Activated naive CD8-positive, alpha-beta T cell treated with anti-CD3 and anti-CD28 coated beads for 36 hours (primary cell): ENCODE results near the gene DIP2A. TPM values are rescaled to one million over a fixed set of nuclear protein-coding genes. Genes with fewer than 3 reads are reported as not detected.

Source experiments
- DNase-seq: peaks from one replicate; pipeline ENCODE4 v3.0.0; 2021
- H3K27ac Mint-ChIP-seq: one replicate; pipeline ENCODE4 v1.8.0; 2022; ENCODE audit warnings: mild to moderate bottlenecking, moderate library complexity, mixed read lengths
- H3K27me3 Mint-ChIP-seq: one replicate; pipeline ENCODE4 v1.8.0; 2022; ENCODE audit warnings: mild to moderate bottlenecking, mixed read lengths
- H3K36me3 Mint-ChIP-seq: one replicate; pipeline ENCODE4 v1.8.0; 2021; ENCODE audit warnings: mild to moderate bottlenecking, mixed read lengths
- H3K4me1 Mint-ChIP-seq: one replicate; pipeline ENCODE4 v1.8.0; 2021; ENCODE audit warnings: mixed read lengths
- H3K4me3 Mint-ChIP-seq: one replicate; pipeline ENCODE4 v1.8.0; 2022; ENCODE audit warnings: mild to moderate bottlenecking, moderate library complexity, mixed read lengths
- H3K9me3 Mint-ChIP-seq: one replicate; pipeline ENCODE4 v1.8.0; 2022; ENCODE audit warnings: mixed read lengths
- total RNA-seq, 2 experiments: library from RNA; stranded (reverse); gene quantifications; one replicate each; pipeline ENCODE4 v1.2.3, GENCODE V29; 2021

DIP2A gene, protein sequence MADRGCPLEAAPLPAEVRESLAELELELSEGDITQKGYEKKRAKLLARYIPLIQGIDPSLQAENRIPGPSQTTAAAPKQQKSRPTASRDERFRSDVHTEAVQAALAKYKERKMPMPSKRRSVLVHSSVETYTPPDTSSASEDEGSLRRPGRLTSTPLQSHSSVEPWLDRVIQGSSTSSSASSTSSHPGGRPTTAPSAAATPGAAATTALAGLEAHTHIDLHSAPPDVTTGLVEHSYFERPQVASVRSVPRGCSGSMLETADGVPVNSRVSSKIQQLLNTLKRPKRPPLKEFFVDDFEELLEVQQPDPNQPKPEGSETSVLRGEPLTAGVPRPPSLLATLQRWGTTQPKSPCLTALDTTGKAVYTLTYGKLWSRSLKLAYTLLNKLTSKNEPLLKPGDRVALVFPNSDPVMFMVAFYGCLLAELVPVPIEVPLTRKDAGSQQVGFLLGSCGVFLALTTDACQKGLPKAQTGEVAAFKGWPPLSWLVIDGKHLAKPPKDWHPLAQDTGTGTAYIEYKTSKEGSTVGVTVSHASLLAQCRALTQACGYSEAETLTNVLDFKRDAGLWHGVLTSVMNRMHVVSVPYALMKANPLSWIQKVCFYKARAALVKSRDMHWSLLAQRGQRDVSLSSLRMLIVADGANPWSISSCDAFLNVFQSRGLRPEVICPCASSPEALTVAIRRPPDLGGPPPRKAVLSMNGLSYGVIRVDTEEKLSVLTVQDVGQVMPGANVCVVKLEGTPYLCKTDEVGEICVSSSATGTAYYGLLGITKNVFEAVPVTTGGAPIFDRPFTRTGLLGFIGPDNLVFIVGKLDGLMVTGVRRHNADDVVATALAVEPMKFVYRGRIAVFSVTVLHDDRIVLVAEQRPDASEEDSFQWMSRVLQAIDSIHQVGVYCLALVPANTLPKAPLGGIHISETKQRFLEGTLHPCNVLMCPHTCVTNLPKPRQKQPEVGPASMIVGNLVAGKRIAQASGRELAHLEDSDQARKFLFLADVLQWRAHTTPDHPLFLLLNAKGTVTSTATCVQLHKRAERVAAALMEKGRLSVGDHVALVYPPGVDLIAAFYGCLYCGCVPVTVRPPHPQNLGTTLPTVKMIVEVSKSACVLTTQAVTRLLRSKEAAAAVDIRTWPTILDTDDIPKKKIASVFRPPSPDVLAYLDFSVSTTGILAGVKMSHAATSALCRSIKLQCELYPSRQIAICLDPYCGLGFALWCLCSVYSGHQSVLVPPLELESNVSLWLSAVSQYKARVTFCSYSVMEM (N-terminal part only)
- total RNA-seq, result 10 to 100 TPM; 19.0 to 21.2 TPM

DNA sequence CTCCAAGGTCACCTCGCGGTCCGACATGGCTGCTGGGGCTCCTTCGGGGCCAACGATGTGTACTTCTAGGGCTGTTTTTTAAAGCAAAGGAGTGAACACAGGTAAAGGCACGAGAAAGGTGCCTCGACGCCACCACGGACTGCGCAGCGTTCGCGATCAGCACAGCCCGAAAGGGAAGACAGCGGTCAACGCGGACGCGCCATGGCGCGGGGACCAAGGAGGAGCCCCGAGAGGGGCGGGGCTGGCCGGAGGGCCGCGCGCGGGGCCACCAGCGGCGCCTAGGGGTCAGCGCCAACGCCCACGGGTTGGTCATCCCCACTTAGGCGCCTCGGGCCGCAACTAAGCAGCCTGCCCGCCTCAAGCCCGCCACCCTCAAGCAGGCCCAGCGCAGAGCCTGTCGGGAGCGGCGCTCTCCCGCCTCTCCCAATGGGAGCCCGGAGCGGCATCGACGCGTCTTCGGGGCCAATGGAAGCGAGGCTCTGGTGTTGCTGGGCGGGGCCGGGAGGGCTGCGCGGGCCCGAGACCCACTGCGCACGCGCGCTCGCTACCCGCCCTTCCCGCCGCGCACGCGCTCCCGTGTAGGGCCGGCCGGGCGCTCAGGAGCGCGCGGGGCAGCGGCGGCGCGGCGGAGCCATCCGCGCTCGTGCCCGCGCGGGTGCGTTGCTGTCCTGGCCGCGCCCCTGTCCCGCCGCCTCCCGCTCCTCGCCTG lies at the start of gene DIP2A:
DIP2A (plus strand) TSS at position 577 of the 709 bp plus-strand sequence. CDS start 241 bp downstream, outside the sequence.
- peak within 1 kb of the TSS; percentile 83 for H3K27ac Mint-ChIP-seq
- DNase-seq, result peak; percentile 97
- peaks cover 46% of the 10 kb centered on the region for H3K4me1 Mint-ChIP-seq
- no peaks in the 10 kb centered on the region for H3K27me3 Mint-ChIP-seq
- H3K36me3 Mint-ChIP-seq, result peaks cover 31% of the 10 kb centered on the region
- peak within 1 kb of the TSS; percentile 86 for H3K4me3 Mint-ChIP-seq
- no peaks in the 10 kb centered on the region for H3K9me3 Mint-ChIP-seq

DNA sequence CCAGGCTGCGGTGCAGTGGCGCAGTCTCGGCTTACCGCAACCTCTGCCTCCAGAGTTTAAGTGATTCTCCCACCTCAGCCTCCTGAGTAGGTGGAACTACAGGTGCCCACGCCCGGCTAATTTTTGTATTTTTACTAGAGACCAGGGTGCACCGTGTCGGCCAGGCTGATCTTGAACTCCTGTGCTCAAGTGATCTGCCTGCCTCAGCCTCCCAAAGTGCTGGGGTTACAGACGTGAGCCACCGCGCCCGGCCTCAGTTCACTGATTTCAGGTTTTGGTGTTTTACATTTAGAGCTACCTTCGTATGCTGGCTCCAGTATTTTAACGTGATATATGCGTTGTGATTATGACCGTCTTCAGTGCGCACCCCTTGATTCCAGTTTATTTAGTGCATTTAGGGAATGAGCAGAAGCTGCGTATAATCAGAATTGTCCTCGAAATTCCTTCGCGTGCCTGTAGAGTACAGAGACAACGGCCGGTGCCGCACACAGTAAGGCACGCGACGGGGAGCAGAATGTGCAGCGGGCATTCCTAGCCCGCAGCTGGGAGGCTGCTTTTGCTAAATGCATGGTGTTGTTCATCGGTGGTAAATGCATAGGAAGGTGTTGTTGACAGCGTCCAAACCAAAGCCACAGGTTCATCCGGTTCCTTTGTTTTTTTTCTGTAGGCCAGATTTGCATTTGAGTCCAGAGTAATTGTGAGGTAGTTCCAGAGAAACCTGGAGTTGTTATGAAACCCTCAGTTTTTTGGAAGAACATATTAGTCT lies 48.9 kb upstream of the DIP2A start:
- DNase-seq, result no peak
- Mint-ChIP-seq H3K4me1 (no peaks in the 10 kb centered on the region), H3K4me3 (no peak overlapping the region), H3K9me3 (no peaks in the 10 kb centered on the region), H3K27me3 (no peaks in the 10 kb centered on the region), H3K36me3 (peaks cover 4% of the 10 kb centered on the region), H3K27ac (no peak overlapping the region)

DNA sequence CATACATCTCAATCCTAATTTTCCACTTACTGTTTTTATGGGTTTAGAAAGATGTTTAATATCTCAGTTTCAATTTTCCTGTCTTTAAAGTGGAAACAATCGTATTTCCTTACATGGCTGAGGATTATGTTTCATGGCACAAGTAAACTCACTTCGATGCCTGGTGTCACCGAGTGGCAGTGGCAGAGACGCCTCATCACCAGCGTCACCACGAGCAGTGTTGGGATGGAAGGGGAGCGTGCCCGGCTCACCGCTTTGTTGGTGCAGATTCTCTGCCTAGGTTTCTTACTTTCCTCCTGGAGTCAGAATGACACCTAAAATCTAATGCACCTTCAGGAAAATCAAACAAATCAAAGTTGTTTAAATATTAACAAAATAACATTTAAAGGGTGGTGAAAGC lies 48.2 kb upstream of the DIP2A start:
- Mint-ChIP-seq H3K9me3 (no peaks in the 10 kb centered on the region), H3K4me1 (no peaks in the 10 kb centered on the region), H3K27ac (no peak overlapping the region), H3K36me3 (peaks cover 4% of the 10 kb centered on the region), H3K27me3 (no peaks in the 10 kb centered on the region), H3K4me3 (no peak overlapping the region)
- no peak for DNase-seq

DNA sequence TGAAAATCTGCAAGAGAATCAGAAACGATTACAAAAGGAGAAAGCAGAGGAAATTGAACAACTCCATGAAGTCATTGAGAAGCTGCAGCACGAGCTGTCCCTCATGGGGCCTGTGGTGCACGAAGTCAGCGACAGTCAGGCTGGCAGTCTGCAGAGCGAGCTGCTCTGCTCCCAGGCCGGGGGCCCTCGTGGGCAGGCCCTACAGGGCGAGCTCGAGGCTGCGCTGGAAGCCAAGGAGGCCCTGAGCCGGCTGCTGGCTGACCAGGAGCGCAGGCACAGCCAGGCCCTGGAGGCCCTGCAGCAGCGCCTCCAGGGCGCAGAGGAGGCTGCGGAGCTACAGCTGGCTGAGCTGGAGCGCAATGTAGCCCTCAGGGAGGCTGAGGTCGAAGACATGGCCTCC lies 47.5 kb upstream of the DIP2A start:
- Mint-ChIP-seq H3K27me3 (no peaks in the 10 kb centered on the region), H3K4me3 (no peak overlapping the region), H3K9me3 (no peaks in the 10 kb centered on the region), H3K4me1 (no peaks in the 10 kb centered on the region), H3K36me3 (peaks cover 2% of the 10 kb centered on the region), H3K27ac (no peak overlapping the region)
- no peak for DNase-seq

DNA sequence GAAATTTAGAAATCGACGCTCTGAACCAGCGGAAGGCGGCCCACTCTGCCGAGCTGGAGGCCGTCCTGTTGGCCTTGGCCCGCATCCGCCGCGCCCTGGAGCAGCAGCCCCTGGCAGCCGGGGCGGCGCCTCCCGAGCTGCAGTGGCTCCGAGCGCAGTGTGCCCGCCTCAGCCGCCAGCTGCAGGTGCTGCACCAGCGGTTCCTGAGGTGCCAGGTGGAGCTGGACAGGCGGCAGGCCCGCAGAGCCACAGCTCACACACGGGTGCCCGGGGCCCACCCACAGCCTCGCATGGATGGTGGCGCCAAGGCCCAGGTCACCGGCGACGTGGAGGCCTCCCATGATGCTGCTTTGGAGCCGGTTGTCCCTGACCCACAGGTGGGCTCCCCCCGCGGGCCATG lies 47.0 kb upstream of the DIP2A start:
- Mint-ChIP-seq H3K4me1 (no peaks in the 10 kb centered on the region), H3K27me3 (no peaks in the 10 kb centered on the region), H3K9me3 (no peaks in the 10 kb centered on the region), H3K4me3 (no peak overlapping the region), H3K27ac (no peak overlapping the region), H3K36me3 (peaks cover 2% of the 10 kb centered on the region)
- no peak for DNase-seq

DNA sequence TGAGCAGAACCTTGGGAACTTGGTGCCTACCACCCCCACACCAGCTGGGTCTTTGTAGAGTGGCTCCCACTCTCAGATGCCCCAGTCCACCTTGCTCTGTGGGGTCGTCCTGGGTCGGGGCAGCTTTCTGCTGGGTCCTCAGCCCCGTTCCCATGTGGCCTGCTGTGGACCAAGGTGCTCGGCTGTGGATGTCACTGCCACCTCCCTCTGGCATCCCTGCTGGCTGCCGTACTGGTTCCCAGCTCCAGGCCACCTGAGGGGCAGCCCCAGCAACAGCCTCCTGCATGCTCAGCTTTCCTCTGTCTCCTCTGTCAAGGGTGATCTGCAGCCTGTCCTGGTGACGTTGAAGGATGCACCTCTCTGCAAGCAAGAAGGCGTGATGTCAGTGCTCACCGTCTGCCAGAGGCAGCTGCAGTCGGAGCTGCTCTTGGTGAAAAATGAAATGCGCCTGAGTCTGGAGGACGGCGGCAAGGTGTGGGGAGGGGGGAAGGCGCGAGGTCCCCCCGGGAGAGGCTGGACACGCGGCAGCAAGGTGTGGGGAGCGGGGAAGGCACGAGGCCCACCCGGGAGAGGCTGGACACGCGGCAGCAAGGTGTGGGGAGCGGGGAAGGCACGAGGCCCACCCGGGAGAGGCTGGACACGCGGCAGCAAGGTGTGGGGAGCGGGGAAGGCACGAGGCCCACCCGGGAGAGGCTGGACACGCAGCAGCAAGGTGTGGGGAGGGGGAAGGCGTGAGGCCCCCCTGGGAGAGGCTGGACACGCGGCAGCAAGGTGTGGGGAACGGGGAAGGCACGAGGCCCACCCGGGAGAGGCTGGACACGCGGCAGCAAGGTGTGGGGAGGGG lies 45.9 kb upstream of the DIP2A start:
- no peak overlapping the region for H3K4me3 Mint-ChIP-seq
- no peaks in the 10 kb centered on the region for H3K4me1 Mint-ChIP-seq
- no peak for DNase-seq
- no peak overlapping the region for H3K27ac Mint-ChIP-seq
- no peaks in the 10 kb centered on the region for H3K9me3 Mint-ChIP-seq
- peaks cover 2% of the 10 kb centered on the region for H3K36me3 Mint-ChIP-seq
- H3K27me3 Mint-ChIP-seq, result no peaks in the 10 kb centered on the region

DNA sequence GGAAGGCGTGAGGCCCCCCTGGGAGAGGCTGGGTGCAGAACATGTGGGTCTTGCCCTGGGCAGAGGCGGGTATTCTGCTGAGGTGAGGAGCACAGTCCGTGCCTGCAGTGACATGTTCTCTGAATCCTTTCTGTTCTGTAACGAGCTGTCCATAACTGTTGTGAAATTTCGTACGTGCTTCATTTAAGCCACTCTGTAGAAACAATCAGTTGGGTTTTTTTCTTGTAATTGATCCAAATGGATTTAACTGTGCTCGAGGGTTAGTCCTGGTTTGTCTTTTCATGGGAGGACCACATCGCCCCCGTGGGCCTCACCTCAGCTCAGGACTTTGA lies 45.4 kb upstream of the DIP2A start:
- DNase-seq, result no peak
- no peak overlapping the region for H3K27ac Mint-ChIP-seq
- H3K27me3 Mint-ChIP-seq, result no peaks in the 10 kb centered on the region
- H3K4me1 Mint-ChIP-seq, result no peaks in the 10 kb centered on the region
- no peaks in the 10 kb centered on the region for H3K9me3 Mint-ChIP-seq
- no peak overlapping the region for H3K4me3 Mint-ChIP-seq
- H3K36me3 Mint-ChIP-seq, result peaks cover 2% of the 10 kb centered on the region

DNA sequence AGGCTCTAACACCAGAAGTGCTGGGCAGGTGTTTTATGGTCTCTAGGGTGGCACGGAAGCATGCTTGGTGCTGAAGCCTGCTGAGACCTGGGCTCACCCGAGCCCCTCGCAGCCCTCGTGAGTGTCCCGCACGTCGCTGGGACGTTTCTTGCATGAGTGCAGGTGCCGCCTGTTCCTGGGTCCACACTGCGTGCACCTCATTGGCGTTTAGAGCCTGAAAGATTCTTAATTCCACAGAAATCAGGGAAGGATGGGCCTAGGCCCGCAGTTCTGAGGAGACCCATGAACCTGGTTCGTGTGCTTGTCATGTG lies 43.8 kb upstream of the DIP2A start:
- Mint-ChIP-seq H3K4me3 (no peak overlapping the region), H3K27me3 (no peaks in the 10 kb centered on the region), H3K36me3 (peaks cover 9% of the 10 kb centered on the region), H3K27ac (no peak overlapping the region), H3K9me3 (no peaks in the 10 kb centered on the region), H3K4me1 (no peaks in the 10 kb centered on the region)
- no peak for DNase-seq

DNA sequence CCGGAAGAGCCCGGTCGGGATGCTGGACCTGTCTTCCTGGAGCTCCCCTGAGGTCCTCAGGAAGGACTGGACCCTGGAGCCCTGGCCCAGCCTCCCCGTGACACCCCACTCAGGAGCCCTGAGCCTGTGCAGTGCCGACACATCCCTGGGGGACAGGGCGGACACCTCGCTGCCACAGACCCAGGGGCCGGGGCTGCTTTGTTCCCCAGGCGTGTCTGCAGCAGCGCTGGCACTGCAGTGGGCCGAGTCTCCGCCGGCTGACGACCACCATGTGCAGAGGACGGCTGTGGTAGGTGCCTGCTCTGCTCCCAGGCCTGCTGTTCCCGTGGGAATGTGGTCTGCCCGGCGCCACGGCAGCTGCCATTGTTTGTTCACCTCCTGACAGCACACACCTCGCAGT lies 42.1 kb upstream of the DIP2A start:
- Mint-ChIP-seq H3K4me1 (no peaks in the 10 kb centered on the region), H3K4me3 (no peak overlapping the region)

DNA sequence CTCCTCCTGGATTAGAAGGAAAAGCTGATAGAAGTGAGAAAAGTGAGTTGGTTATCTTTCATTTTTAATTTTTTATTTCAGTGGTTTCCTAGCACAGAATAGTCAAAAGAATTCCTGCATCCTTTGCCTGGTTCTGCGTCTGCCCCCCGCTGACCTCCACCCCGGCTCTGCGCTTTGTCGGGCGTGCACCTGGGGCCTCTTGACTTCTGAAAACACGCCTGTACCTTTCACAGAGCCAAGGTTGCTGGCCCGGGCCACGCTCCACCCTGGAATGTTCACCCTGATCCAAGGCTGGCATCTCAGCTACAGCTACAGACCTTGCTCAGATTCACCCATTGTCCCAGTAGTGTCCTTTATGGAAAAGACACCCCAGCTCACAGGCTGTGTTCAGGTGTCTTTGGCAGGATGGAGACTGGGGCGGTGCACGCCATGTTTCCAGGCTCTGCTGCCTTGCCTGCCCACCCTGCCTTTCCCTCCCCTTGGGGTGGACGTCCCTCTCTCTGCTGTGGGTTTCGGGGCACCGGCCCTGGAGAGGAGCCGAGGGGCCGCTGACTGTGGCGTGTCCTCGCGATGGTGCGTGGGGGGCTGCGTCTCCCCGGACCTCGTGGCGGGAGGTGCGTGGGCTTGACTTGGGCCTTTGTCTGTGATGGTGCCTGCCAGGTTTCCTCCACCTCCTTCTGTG lies 40.3 kb upstream of the DIP2A start:
- no peak for DNase-seq
- Mint-ChIP-seq H3K9me3 (no peaks in the 10 kb centered on the region), H3K36me3 (peaks cover 12% of the 10 kb centered on the region), H3K27ac (no peak overlapping the region), H3K27me3 (no peaks in the 10 kb centered on the region), H3K4me1 (peaks cover 5% of the 10 kb centered on the region), H3K4me3 (no peak overlapping the region)

More for the DNA sequence above, 42.1 kb upstream of the DIP2A start:
- Mint-ChIP-seq H3K9me3 (no peaks in the 10 kb centered on the region), H3K36me3 (peaks cover 11% of the 10 kb centered on the region), H3K27ac (no peak overlapping the region), H3K27me3 (no peaks in the 10 kb centered on the region)
- no peak for DNase-seq

DNA sequence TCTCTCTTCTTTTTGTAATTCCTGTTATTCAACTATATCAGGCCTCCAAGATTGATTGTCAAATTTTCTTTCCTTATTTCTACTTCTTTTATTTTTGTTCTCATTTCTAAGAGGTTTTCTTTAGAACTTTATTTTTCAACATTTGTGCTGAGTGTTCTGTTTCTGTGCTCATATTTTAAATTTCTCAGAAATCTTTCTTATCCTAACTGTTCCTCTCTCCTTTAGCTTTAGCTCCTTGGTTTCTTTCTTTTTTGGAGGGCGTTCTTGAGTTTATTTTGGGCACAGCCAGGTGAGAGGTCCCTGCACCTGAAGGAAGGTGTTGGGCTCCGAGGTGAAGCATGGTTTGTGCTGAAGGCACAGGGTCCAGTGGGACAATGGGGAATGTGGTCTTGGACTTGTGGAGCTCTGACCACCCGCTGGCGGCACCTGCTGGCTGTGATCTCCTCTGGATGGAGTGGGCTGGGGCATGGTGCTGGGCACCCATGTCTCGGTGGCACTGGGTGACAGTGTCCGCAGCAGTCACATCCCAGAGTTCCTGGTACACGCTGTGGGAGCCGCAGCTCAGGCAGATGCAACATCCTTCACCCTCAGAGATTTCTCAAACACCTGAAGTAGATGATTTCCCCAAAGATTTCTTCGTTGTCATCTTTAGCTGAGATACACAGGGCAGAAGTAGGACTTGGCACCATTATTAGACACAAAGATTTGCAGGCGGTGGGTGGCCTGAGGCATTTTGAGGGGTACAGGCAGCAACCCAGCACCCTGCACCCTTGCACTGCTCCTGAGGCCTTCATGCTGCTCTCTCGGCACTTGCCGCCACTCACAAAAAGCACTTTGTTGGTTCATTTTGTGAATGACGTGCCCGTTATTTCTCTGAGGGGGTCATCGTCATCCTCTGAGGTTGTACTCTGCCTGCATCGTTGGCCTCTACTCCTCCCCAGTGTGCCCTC lies 38.2 kb upstream of the DIP2A start:
- Mint-ChIP-seq H3K36me3 (peaks cover 18% of the 10 kb centered on the region), H3K4me3 (no peak overlapping the region), H3K4me1 (peaks cover 20% of the 10 kb centered on the region), H3K27ac (no peak overlapping the region), H3K27me3 (no peaks in the 10 kb centered on the region), H3K9me3 (no peaks in the 10 kb centered on the region)
- no peak for DNase-seq

DNA sequence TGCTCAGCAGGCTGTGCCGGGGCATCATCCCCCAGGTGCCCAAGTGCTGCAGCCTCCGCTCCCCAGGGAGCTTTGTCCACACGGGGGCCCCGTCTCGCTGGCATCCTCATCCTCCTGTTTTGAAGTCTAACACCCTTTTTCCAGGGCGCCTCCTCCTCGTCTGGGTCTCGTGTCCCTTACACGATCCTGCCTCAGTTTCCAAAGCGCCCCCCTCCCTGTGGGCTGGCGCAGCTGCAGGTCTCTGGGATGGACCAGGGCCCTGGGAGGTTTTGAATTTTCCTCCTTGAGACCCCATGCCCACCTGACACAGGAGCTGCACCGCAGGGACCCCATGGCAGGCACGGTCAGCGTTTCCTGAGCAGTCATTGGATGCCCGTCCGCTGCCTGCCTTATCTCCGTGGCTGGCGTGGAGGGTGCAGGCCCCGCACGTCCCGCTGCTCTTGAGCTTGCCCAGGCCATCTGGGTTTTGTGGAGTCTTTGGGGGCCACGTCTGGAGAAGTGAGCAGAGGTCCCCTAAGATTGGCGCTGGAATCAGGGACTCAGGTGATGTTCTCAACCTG lies 37.4 kb upstream of the DIP2A start:
- no peak overlapping the region for H3K4me3 Mint-ChIP-seq
- H3K27ac Mint-ChIP-seq, result no peak overlapping the region
- H3K4me1 Mint-ChIP-seq, result peaks cover 22% of the 10 kb centered on the region
- H3K27me3 Mint-ChIP-seq, result no peaks in the 10 kb centered on the region
- no peaks in the 10 kb centered on the region for H3K9me3 Mint-ChIP-seq
- peaks cover 20% of the 10 kb centered on the region for H3K36me3 Mint-ChIP-seq
- DNase-seq, result no peak
